HG03175 (cell line): ENCODE measurements around the gene DDN.
A peak's percentile ranks its signal among the peaks of the same experiment; 100 is the strongest.

Experiments
- ATAC-seq: cut with Tn5 transposase; IDR thresholded peaks from one replicate; pipeline ENCODE4 v1.9.1; 2021; ENCODE audit warnings: mild to moderate bottlenecking, moderate library complexity; ENCODE audit not compliant: unreplicated experiment

DDN gene

GRCh38 chr12:48985475-48985897 is 13.7 kb downstream of the DDN start:
- ATAC-seq, result no peak

GRCh38 chr12:48982397-48983080 is 16.6 kb downstream of the DDN start:
- ATAC-seq, result no peak

- ATAC-seq, result no peak
Observed at GRCh38 chr12:48981757-48982157, 17.4 kb downstream of the DDN start.

GRCh38 chr12:48980953-48981756 is 18.0 kb downstream of the DDN start:
- no peak for ATAC-seq

- ATAC-seq, result no peak
Observed at GRCh38 chr12:48980389-48980952, 18.7 kb downstream of the DDN start.

GRCh38 chr12:48979602-48980388 is 19.4 kb downstream of the DDN start:
- no peak for ATAC-seq

- ATAC-seq, result no peak
Observed at GRCh38 chr12:48978741-48979601, 20.2 kb downstream of the DDN start.

GRCh38 chr12:48978291-48978740 is 20.9 kb downstream of the DDN start, which contains the start of gene WNT1:
TSS of gene WNT1 (plus strand) at chr12:48978322. CDS start at chr12:48978651, 329 bp downstream.
- no peak for ATAC-seq

GRCh38 chr12:48977290-48978281 is 21.6 kb downstream of the DDN start:
- ATAC-seq, result peak; percentile 56

- ATAC-seq, result no peak
Observed at GRCh38 chr12:48973941-48974673, 25.1 kb downstream of the DDN start.

GRCh38 chr12:48973531-48973930 is 25.6 kb downstream of the DDN start:
- no peak for ATAC-seq

- no peak for ATAC-seq
Observed at GRCh38 chr12:48972952-48973483, 26.2 kb downstream of the DDN start.

GRCh38 chr12:48972213-48972951 is 26.8 kb downstream of the DDN start:
- no peak for ATAC-seq

GRCh38 chr12:48970702-48971334 is 28.4 kb downstream of the DDN start:
- no peak for ATAC-seq

- no peak for ATAC-seq
Observed at GRCh38 chr12:48969833-48970701, 29.1 kb downstream of the DDN start.
